ENCODE measurements around the gene TOMM5.

TOMM5 gene

GRCh38 chr9:37561682-37562081, 30.7 kb downstream of the TOMM5 start:
- DNase-seq: no peak

GRCh38 chr9:37559855-37560592, 32.4 kb downstream of the TOMM5 start:
- no peak for DNase-seq

GRCh38 chr9:37559125-37559524, 33.3 kb downstream of the TOMM5 start:
- DNase-seq: no peak

GRCh38 chr9:37555786-37556185, 36.6 kb downstream of the TOMM5 start:
- DNase-seq: no peak

GRCh38 chr9:37554318-37554717, 38.1 kb downstream of the TOMM5 start:
- DNase-seq: no peak

GRCh38 chr9:37551888-37552287, 40.5 kb downstream of the TOMM5 start:
- DNase-seq: no peak

GRCh38 chr9:37551468-37551867, 40.9 kb downstream of the TOMM5 start:
- DNase-seq: no peak

GRCh38 chr9:37550781-37551180, 41.6 kb downstream of the TOMM5 start:
- no peak for DNase-seq

- DNase-seq: no peak
These were observed 42.9 kb downstream of the TOMM5 start for GRCh38 chr9:37549527-37549926.

- no peak for DNase-seq
These were observed 45.0 kb downstream of the TOMM5 start for GRCh38 chr9:37547328-37547878.

- DNase-seq: no peak
These were observed 48.9 kb downstream of the TOMM5 start for GRCh38 chr9:37543468-37543867.

GRCh38 chr9:37542895-37543294, 49.5 kb downstream of the TOMM5 start:
- no peak for DNase-seq

- DNase-seq: no peak
These were observed 49.9 kb downstream of the TOMM5 start for GRCh38 chr9:37542488-37542887.

GRCh38 chr9:37541465-37541864, 50.9 kb downstream of the TOMM5 start:
- no peak for DNase-seq

GRCh38 chr9:37540634-37541033, 51.8 kb downstream of the TOMM5 start:
- no peak for DNase-seq

- DNase-seq: no peak
These were observed 52.8 kb downstream of the TOMM5 start for GRCh38 chr9:37539634-37540033.

Data from activated naive CD4-positive, alpha-beta T cell treated with Interleukin-2 at 50 U/mL for 16 hours (primary cell).